ENCODE data around the gene MARVELD2.
"Not testable (repeated sequence)": the region's sequence is repeated elsewhere in the genome, so short reads cannot be mapped to it uniquely, and the experiment has no call there.

Gene MARVELD2

DNA sequence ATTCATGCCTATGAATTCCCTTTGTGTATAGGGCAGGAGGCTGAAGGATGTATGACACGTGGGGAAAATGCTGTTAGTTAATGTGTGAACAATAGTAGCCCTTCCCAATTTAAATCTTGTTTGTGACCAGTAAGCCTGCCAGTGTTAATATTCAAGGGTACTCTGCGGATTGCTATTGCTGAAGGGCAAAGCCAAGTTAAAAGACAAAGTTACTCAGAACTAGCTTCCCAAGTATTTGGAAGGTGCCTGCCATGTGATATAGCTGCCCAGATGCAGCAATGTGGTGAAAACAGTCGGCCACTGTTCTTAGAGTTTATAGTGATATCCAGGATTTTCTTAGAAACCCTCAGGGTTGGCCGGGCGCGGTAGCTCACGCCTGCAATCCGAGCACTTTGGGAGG lies 34.6 kb downstream of the MARVELD2 start:
- DNase-seq (ENCODE audit: low spot score) = no peak

- DNase-seq (ENCODE audit: low spot score) = no peak
Observed at GRCh38 chr5:69450116-69450515, 35.2 kb downstream of the MARVELD2 start.

GRCh38 chr5:69450527-69450926 lies 35.6 kb downstream of the MARVELD2 start:
- not testable (repeated sequence) for DNase-seq (ENCODE audit: low spot score)

DNA sequence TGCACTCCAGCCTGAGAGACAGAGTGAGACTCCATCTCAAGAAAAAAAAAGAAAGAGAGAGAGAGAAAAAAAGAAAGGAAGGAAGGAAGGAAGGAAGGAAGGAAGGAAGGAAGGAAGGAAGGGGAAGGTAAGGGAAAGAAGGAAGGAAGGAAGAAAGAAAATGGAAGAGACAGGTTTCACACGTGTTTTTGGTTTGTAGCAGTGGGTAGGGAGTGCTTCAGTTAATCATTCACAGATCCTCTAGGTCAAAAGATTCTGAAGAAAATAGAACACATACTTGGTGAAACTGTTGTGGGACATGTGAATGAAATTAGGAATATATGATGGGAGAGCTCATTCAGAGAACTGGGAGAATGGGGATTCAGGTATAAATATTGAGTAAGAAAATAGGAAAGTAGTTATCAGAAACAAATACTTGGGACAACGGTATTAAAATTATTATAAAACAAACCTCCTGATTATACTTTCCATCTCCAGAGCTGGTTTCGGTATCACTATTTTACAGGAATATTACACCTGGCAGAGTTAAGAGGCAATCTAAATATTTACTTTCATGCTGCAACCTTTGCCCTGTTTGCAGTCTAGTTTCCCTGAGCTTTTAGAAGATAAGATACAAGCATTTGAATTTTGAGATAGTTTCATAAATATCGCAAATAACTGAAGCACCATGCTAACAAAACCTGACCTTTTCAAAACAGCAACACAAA lies 37.2 kb downstream of the MARVELD2 start:
- peak; percentile 32 for DNase-seq (ENCODE audit: low spot score)

DNA sequence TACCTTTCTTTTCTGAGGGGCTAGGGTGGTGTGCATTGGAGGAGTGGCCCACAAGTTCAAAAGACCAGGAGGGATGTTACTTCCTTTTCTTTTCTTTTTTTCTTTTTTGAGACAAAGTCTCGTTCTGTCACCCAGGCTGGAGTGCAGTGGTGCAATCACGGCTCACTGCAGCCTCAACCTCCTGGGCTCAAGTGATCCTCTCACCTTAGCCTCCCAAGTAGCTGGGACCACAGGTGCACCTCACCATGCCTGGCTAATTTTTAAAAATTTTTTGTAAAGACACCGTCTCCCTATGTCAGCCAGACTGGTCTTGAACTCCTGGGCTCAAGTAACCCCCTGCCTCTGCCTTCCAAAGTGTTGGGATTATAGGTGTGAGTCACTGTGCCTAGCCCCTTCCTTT lies 38.6 kb downstream of the MARVELD2 start:
- not testable (repeated sequence) for DNase-seq (ENCODE audit: low spot score)

- DNase-seq (ENCODE audit: low spot score) = no peak
Observed at GRCh38 chr5:69454460-69455249, 39.7 kb downstream of the MARVELD2 start.

- not testable (repeated sequence) for DNase-seq (ENCODE audit: low spot score)
Observed at GRCh38 chr5:69455428-69455988, 40.6 kb downstream of the MARVELD2 start.

DNA sequence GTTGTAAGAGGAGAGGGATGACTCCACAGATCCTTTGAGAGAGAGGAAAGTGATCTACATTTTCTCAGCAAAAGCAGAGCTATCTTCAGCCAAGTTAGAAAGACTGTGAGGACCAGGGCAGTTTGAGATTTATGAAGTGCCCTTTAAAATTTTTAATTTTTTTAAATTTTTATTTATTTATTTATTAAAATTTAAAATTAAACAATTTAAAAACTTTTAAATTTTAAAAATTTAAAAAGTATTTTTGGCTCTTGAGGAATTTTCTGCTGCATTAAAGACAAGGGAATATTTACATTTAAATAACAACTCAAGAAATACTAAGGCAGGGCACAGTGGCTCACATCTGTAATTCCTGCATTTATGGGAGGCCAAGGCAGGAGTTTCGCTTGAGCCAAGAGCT lies 47.3 kb downstream of the MARVELD2 start:
- no peak for DNase-seq (ENCODE audit: low spot score)

DNA sequence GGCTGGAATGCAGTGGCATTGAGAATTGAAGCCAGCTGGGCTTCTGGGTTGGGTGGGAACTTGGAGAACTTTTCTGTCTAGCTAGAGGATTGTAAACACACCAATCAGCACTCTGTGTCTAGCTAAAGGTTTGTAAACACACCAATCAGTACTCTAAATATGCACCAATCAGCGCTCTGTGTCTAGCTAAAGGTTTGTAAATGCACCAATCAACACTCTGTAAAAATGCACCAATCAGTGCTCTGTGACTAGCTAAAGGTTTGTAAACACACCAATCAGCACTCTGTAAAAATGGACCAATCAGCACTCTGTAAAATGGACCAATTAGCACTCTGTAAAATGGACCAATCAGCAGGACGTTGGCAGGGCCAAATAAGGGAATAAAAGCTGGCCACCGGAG lies 51.5 kb downstream of the MARVELD2 start:
- DNase-seq (ENCODE audit: low spot score) = not testable (repeated sequence)

- no peak for DNase-seq (ENCODE audit: low spot score)
Observed at GRCh38 chr5:69467442-69468225, 52.7 kb downstream of the MARVELD2 start.

DNA sequence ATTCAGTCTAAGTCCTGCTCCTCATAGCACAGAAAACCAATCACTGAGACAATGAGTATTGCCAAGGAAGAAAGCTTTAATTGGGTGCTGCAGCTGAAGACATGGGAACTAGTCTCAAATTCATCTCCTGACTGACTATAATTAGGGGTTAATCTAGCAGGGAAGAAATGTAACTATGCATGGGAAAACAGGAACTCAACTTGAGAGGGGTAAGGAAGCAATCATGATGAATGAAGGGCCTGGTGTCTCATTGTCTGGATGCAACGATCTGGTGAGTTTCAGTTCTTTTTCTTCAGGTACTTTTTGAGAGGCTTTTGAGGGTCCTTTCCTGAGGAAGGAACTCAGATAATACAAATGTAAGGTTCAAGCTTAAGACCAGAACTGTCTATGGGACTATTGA lies 53.7 kb downstream of the MARVELD2 start:
- no peak for DNase-seq (ENCODE audit: low spot score)

GRCh38 chr5:69471516-69471915 lies 56.6 kb downstream of the MARVELD2 start:
- not testable (repeated sequence) for DNase-seq (ENCODE audit: low spot score)

DNA sequence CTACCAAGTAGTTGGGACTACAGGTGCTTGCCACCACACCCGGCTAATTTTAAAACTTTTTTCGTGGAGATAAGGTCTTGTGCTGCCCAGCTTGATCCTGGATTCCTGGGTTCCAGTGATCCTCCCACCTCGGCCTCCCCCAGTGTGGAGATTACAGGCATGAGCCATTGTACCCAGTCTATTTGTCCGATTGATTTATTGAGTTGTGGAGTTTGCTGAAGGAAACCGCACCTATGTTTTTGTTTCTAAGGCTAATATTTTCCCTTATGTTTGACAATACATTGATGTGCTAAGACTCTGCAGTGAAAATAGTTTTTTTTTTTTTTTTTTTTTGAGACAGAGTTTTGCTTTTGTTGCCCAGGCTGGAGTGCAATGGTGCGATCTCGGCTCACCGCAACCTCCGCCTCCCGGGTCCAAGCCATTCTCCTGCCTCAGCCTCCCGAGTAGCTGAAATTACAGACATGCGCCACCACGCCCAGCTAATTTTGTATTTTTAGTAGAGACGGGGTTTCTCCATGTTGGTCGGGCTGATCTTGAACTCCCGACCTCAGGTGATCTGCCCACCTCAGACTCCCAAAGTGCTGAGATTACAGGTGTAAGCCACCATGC lies 57.7 kb downstream of the MARVELD2 start:
- not testable (repeated sequence) for DNase-seq (ENCODE audit: low spot score)

DNA sequence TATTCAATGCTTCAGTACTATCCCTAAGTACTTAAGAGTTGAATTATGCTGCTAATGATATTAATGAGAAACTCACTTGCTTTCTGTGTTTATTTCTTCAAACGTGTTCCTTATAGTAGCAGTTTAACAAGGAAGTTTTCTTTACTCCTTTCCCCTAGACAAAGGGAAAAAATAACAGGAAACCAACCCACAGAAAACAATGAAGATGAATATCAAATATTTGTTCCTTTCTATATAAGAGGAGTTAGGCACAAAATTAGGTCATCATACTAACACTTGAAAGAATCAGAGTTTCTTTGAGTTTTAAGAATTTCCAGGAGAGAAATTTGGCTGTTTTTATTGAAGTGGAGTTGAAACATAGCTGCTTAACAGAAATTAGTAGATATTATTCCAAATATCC lies 62.3 kb downstream of the MARVELD2 start:
- no peak for DNase-seq (ENCODE audit: low spot score)

DNA sequence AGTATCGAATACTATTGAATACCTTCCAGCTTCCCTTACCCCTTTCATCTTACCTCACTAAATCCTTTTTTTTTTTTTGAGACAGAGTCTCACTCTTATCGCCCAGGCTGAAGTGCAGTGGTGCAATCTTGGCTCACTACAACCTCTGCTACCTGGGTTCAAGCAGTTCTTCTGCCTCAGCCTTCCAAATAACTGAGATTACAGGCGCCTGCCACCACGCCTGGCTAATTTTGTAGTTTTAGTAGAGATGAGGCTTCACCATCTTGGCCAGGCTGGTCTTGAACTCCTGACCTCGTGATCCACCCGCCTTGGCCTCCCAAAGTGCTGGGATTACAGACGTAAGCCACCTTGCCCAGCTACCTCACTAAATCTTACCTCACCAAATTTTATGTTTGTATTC lies 63.4 kb downstream of the MARVELD2 start:
- DNase-seq (ENCODE audit: low spot score) = not testable (repeated sequence)

DNA sequence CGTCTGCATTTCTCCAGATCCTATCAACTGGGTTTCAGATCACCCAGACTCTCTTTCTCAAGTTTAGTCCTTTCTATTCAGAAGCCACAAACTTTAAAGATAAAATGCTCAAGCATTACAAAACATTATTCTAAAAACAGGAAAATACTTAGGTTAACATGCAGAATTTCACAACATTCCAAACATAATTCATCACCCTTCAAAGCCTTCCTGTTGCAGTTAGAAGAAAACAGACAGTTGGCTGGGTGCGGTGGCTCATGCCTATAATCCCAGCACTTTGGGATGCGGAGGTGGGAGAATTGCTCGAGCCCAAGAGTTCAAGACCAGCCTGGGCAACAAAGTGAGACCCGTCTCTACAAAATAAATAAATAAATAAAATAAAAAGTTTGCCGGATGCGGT lies 70.0 kb downstream of the MARVELD2 start:
- DNase-seq (ENCODE audit: low spot score) = no peak

GRCh38 chr5:69485471-69485870 lies 70.6 kb downstream of the MARVELD2 start:
- no peak for DNase-seq (ENCODE audit: low spot score)

- no peak for DNase-seq (ENCODE audit: low spot score)
Observed at GRCh38 chr5:69489246-69489645, 74.3 kb downstream of the MARVELD2 start.

DNA sequence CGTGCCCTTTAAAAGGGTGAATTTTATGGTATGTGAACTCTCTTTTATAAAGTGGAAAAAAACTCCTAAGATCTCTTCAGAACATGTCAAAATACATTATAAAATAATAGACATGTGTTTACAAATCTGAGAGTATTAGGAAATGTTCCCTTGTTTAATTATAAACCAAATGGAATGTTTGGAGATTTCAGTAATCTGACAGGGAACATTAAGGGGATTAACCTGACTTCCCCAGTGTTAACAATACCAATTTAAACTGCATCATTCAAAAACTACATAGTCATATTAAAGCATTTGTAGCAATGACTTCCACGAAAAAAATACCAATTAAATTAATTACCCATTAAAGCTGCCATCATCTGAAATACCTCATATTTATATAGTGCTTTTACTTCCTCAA lies 76.1 kb downstream of the MARVELD2 start:
- DNase-seq (ENCODE audit: low spot score) = no peak

GRCh38 chr5:69491838-69492390 lies 77.0 kb downstream of the MARVELD2 start:
- DNase-seq (ENCODE audit: low spot score) = no peak

DNA sequence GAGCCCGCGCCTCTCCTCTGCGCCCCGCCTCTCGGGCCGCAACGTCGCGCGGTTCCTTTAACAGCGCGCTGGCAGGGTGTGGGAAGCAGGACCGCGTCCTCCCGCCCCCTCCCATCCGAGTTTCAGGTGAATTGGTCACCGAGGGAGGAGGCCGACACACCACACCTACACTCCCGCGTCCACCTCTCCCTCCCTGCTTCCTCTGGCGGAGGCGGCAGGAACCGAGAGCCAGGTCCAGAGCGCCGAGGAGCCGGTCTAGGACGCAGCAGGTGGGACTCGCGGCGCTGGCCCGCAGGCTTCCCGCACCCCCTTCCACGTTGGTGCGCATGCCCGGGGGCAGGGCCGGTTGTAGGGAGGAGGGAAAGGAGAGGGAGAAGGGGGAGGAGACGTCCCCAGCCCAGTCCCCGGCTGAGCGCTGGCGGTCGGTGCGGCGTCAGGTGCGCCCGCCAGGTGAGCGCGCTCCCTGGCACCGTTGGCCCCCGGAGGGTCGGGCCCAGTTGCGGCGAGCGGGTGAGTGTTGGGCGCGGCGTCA lies 77.5 kb downstream of the MARVELD2 start, which contains the start of gene OCLN:
OCLN (plus strand) TSS at position 400 of the 532 bp plus-strand sequence. CDS start 11,455 bp downstream, outside the sequence.
- DNase-seq (ENCODE audit: low spot score) = peak; percentile 84

All from HuH-7.5 (cell line).